GM19467 (cell line): ENCODE data around the gene CD9.

Experiments used
- ATAC-seq: cut with Tn5 transposase; IDR thresholded peaks from one replicate; pipeline ENCODE4 v1.9.1; 2021; ENCODE audit warnings: mild to moderate bottlenecking, moderate library complexity; ENCODE audit not compliant: unreplicated experiment

CD9 gene

GRCh38 chr12:6216581-6216980 lies 16.4 kb downstream of the CD9 start:
- ATAC-seq = no peak

DNA sequence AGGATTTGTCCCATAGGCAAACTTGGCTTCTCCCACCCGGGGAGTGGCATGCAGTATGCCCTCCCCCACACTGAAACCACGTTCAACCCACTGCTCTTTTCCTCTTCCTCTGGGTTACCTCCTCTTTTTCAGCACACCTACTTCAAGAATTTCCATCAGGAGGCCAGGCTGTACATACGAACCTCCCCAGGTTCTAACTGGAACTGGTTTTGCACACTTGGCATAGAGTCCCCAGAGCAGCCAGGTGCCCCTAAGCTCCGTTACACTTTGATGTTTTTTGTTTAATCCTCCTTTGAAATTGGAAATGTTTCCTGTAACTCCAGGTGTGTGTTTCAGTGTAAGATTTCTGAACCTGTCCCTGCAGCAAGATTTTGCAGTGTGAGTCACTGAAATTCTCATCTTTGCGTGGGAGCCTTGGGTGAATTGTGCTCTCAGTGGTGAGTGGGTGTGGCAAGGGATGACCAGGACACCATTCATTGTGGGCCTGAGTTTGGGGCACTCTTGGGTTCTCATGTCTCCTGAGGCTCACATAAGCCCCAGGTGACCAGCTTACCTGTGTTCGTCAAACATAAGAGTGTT lies 18.2 kb downstream of the CD9 start:
- no peak for ATAC-seq

DNA sequence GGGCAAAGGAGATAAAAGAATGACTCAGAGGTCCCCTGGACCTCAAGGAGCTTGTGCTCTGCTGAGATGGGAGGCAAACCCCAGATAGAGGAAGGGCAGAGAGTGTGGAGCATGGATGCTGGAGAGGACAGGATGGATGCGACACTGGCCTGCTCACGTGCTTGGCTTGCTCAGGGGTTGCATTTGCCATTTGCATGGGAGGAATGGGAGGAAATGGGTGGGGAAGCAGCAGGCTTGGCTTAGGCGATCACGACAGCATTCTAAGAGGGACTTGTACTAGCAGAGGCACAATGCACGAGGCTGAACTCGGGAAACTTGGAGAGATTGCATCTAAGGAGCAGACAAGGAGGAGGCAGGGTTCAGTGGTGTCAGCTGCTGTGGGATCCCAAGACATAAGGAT lies 19.8 kb downstream of the CD9 start:
- ATAC-seq = no peak

DNA sequence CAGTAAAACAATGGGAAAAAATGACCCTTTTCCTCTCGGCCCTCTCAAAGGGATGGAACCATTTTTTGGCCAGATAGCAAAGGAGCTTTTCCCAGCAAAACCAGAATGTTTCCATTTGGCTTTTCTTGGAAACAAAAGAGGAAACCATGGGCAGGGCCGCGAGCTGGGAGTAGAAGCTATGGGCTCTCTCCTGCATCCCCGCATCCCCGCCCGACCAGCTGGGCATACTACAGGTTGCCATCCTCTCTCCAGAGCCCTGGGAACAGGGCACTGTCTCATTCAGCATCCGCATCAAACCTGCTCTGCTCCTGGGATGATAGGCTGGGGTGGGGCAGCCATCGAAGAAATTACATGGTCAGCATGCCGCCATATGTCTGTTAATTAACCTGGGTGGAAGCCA lies 20.9 kb downstream of the CD9 start:
- ATAC-seq = no peak

GRCh38 chr12:6222078-6222654 lies 22.0 kb downstream of the CD9 start:
- no peak for ATAC-seq

DNA sequence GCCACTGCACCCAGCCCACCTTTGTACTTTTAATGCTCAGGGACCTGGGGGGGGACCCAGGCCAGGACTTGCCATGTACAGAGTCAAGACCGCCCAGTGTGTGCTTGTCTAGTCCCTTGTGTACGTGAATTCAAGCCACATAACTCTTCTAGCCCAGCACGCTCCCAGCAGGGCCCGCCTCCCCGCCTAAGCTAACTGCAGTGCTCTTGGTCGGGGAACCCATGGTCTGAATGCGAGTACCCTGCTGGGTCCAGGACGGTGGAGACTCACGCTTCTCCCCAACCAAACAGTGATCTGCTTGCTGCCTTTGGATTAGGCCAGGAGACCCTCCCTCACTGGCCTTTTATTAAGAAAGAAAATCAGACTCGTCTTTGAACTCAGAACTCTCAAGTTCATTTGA lies 23.3 kb downstream of the CD9 start:
- no peak for ATAC-seq

GRCh38 chr12:6224550-6224949 lies 24.4 kb downstream of the CD9 start:
- no peak for ATAC-seq

- ATAC-seq = no peak
Measured at GRCh38 chr12:6225630-6226001, 25.4 kb downstream of the CD9 start.

DNA sequence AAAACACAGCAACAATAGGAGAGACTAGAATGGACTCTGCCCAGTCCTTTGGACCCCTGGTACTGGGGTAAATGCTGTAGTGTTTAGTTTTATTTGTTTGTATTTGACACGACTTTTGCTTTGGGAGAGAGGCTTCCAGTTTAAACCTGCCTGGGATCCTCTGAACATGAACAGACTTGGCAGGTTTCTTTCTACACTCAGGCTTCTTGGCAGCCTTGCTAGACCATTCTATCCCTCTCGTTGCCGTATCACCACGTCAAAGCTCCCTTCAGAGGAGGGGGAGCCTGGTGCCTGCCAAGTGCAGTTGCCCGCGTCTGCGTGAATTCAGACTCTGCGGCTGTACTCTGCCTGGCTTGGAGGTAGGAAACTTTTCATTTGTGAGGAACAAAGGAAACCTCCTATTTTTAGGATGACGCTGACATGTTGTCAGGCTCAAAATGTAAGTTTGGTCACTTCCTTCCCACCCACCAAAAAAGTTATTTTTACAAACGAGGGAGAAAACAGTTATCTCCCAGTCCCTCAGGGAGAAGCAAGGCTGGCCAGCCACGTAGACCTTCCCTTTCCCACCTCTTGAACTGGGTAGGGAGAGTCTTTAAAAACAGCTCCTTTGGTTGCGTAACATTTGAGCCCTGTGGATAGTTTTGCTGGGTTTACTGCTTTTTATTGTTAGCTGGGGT lies 25.9 kb downstream of the CD9 start:
- no peak for ATAC-seq

DNA sequence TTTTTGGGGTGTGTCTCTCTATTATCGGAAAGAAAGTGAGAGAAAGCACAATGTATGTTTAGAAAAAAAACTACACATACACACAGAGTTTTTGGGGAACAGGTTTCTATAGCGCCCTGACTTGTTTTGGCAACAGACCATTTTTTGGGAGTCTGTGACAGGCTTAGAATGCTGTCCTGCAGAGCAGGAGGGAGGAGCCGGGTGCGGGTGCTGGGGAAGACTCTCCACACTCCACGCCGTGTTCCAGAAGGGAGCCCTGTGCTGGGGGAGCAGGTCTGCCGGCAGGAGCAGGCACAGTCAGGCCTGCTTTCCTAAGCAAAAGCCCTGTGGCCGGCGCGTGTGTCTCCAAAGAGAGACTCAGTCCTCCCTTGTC lies 26.5 kb downstream of the CD9 start:
- ATAC-seq = no peak

DNA sequence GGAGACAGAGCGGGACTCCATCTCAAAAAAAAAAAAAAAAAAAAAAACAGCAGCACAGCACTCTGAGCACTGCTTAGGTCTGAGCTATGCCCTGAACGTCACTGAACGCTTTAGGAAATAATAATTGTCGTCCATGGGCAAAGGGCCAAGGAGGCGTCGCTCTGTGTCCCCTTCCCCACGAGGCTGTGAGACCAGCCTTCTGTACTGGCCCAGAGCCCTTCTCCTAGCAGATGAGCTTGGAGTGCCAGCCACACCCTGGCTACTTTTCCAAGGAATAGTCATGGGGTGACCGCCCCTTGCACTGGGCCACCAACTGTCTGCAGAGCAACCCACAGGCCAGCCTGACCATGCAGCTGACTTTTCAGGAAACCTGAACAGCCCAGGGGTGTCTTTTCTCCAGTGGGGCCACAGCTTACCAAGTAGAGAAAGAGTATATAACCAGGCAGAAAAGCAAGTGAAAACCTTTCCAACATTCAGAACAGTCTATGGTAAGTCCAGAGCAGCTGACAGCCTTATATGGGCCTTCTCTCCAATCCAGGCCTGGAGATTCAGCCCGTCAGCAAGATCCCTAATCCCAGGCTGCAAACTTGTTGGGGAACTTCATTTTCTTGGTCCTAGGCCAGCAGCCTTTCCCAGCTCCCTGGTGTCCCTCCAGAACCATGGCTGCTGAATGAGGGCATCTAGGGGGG lies 28.5 kb downstream of the CD9 start:
- no peak for ATAC-seq

- no peak for ATAC-seq
Measured at GRCh38 chr12:6229224-6230218, 29.3 kb downstream of the CD9 start.

GRCh38 chr12:6230321-6231110 lies 30.3 kb downstream of the CD9 start:
- peak; percentile 59 for ATAC-seq

- no peak for ATAC-seq
Measured at GRCh38 chr12:6231359-6232268, 31.4 kb downstream of the CD9 start.

DNA sequence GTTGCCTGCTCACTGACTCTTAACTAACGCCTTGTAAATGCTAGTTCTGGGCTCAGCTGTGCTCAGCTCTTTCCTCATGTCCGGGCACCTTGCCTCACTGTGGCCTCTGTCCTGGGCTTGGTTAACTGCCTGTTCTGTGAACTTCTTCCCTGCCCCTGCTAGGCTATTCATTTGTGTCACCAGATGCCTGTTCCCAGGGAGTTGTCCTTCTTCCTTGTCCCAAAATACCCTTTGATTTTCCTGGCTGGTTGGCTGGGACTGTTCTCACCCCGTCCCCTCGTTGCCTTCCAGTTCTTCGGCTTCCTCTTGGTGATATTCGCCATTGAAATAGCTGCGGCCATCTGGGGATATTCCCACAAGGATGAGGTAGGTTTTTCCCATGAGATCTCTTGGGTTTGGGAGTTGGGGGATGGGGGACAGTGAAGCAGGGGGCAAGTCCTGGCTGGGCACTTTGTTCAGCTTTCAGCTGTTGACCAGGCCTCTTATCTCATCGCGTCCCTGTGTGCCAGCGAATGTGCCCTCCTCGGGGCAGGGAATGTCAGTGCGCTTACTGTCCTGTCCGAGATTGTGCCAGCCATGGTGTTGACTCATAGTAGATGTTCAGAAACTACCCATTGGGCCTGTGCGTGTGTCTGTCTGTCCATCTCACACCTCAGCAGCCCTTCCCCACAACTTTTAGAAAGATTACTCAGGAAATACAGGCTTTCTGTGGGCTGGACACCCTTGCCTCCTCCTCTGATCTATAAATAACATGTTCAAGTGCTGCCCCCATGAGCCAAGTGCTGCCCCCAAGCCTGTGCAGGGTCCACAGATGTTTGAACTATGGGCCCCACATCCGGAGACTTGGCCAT lies 33.1 kb downstream of the CD9 start:
- ATAC-seq = no peak

GRCh38 chr12:6234214-6234613 lies 34.0 kb downstream of the CD9 start:
- no peak for ATAC-seq

DNA sequence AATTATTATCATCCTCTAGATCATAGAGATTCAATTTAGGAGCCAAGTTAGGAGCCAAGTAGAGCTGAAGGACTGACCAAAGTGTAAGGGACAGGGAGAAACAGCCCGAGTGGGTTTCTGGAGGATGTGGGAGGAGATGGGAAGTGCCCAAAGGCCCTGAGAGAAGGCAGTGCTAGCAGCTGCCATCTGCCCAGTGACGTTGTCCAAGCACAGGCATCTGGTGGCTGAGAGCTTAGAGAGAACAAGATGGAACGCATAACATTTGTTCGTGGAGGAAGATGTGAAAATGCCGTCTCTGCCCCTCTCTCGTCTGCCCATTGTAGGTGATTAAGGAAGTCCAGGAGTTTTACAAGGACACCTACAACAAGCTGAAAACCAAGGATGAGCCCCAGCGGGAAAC lies 34.7 kb downstream of the CD9 start:
- ATAC-seq = no peak

GRCh38 chr12:6235499-6235898 lies 35.3 kb downstream of the CD9 start:
- no peak for ATAC-seq
